Activated CD4-positive, CD25-positive, alpha-beta regulatory T cell (primary cell): ENCODE data around the gene RMND5B.
A peak's percentile ranks its signal among the peaks of the same experiment; 100 is the strongest.
"Not testable (repeated sequence)": the region's sequence is repeated elsewhere in the genome, so short reads cannot be mapped to it uniquely, and the experiment has no call there.

Experiments
- DNase-seq, 4 experiments: peaks; one replicate each; lab custom pipeline; 2025; lab: John Stamatoyannopoulos, UW

The RMND5B gene

DNA sequence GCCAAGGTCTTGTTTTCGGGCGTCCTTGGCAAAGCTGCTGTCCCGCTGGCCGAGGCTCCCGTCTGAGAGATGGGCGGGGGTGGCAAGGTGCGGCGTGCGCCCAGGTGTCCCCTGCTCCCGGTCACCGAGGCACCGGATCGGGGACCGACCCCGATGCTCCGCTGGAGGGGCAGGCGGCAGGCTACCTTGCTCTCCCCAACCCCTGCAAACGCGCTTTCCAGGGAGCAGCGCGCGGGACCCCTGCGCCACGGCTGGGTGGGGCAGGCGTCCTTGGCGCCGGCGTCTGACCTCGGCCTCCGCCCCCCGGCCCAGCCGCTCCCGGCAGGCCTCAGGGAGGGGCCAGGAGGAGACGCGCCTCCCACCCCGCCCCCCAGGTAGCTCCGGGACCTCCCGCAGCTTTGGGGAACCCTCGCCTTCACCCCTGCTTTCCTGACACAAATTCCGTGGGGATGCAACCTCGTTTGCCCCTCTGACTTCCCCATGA is 16.9 kb upstream of the RMND5B start:
- DNase-seq: no peak

DNA sequence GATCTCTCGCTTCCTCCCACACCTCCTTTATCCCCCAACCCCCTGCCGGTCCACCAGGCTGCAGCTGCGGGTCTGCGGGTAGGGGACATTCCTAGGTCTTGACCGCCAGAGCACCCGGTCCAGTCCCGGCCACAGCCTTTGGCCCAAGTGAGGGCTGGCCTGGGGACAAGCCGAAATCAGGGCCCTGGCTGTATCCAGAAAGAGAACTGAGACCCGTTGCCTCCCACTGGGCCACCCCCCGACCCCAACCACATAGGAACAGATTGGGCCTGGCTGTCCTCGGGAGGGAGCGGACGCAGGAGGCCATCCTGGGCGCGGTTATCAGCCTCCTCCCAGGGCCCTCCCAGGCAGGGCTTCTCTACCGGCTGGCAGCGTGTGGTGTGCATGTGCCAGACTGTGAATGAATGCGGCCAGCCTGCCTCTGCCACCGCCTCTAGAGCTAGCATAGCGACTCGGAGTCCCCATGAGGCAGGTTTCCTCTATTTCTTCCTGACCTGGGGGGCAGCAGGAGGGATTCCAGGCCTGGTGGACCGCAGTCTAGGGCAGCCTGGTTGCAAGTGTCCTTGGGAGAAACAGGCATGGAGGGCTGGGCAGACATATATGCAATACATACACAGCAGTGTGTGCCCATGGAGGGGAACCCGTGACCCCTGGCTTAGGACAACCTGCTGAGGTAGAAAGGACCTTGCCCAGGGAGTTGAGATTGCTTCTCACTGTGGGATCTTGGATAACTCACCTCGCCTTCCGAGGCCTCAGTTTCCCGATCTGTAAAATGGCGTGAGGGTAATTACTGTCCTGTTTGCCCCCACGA is 16.3 kb upstream of the RMND5B start:
- DNase-seq: peak in 2 of 4 experiments; percentile 7 to 11

DNA sequence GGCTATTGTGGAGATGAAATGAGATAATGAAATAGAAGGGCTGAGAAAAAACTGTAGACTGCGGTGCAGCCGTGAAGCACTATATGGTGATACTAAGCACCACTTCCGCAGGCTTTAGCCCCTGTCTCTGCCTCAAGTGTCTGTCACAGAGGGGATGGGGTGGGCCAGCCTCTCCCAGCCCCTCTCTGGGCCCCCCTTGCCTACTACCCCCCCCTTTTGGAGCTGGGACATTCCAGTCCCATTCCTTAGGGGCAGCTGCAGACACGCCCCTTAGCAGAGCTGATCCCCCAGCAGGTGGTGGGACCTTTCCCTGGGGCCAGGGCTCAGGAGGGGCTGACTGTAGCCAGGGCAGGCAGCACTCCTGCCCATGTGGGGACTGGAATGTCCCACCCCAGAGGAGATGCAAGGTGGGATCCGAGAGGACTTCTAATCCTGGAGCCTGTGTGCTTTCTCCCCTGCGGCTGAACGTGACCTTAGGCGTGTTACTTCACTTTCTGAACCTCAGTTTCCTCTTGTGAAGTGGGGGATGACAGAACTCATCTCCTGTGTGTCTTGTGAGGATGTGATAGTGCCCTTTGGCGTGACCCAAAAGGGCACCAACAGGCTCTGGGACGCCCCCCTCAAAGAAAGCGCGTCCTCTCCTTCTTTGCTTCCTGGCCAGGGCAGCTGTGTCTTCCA is 15.5 kb upstream of the RMND5B start:
- DNase-seq: no peak

DNA sequence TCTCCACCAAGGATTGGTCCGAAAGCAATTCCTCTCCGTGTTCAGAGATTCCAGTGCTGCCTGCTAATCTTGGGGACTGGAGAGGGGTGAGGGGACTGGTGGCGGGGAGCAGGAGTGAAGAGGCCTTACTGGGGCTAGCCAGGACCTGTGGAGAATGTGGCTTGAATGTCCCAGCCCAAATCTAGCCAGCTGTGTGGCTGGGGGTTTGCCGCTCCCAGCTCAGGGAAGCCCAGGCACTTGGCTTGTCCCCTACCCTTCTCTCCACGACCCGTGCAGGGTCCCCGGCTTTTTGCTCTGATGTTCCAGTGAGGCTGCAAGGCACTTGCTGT is 15.0 kb upstream of the RMND5B start:
- no peak for DNase-seq

DNA sequence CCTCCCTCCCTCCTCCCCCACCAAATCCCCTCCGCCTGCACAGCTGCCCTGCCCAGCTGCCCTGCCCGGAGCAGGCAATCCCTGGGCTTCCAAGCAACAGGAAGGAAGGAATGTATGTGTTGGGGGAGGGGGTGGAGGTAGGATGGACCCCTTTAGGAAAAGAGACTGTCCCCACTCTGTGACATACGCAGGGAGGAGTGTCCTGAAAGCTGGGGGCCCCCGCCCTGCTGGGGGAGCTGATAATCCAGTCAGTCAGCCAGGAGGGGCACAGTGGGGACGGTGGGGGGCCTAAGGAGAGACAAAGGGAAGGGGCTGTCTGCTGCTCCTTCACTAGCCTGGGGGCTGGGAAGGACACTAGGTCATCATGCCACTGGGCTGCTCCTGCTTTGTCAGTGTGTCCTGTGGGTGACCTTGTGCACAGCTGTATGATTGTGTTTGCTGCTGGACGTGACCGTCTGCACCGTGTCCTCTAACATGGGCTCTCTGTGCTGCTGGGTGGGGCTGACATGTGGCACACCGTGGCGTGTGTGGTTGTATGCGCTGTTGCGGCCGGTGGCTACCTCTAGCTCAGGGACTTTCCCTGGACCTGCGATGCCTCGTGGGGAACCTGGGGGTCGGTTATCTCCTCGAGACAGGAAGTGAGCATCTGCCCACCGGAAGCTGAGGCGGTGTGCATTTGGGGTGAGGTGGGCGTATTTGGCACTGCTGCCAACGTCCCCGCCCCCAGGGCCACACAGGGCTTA is 14.5 kb upstream of the RMND5B start:
- peak; percentile 23 to 39 (median 34) for DNase-seq

DNA sequence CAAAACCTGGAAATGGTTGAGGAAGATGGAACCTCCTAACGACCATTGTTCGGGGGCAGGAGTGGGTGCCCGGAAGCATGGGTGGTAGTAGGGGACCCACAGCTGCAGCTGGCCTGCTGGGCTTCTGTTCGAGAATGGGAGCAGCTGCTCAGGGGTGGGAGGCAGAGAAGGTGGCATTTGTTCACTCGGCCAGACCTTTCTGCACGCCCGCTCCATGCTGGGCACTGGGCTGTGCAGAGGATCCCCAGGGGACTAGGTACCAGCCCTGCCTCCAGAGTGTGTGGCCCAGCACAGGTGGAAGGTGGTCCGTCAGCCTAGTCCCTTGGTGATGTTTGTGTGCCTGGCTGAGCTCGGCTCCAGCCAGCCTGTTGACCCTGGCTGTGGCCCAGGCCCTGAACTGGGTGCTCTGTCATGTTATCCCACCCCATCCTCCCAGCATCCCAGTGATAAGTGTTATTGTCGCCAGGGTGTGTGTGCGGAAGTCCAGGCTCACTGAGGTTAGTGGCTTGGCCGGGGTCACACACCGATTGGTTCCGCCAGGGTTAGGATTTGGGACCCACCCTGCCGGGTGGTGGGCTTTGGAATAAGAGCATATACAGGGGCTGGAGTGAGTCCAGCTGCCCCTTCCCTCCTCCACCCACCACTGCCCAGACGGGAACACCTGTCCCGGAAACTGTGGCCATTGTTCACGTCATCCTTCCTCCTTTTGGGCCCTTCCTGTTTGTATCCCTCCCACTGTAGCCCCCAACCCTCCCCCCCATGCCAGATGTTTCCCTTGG is 12.7 kb upstream of the RMND5B start:
- no peak for DNase-seq

DNA sequence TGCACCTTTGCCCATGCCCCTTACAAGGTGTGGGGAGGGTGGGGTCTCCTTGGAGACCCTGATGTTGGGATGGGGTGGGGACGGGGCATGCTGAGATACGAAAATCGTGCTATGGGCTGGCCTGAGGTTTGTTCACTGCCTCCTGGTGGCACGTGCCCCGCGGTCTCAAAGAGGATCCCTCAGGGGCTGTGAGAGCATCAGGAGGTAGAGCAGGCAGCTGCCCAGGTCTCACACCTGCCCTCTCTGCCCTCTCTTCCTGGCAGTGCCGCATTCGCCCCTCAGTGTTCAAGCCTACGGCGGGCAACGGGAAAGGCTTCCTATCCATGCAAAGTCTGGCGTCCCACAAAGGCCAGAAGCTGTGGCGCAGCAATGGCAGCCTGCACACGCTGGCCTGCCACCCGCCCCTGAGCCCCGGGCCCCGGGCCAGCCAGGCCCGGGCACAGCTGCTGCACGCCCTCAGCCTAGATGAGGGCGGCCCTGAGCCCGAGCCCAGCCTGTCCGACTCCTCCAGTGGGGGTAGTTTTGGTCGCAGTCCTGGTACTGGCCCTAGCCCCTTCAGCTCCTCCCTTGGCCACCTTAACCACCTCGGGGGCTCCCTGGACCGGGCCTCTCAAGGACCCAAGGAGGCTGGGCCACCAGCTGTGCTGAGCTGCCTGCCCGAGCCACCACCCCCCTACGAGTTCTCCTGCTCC is 10.8 kb upstream of the RMND5B start:
- no peak for DNase-seq

DNA sequence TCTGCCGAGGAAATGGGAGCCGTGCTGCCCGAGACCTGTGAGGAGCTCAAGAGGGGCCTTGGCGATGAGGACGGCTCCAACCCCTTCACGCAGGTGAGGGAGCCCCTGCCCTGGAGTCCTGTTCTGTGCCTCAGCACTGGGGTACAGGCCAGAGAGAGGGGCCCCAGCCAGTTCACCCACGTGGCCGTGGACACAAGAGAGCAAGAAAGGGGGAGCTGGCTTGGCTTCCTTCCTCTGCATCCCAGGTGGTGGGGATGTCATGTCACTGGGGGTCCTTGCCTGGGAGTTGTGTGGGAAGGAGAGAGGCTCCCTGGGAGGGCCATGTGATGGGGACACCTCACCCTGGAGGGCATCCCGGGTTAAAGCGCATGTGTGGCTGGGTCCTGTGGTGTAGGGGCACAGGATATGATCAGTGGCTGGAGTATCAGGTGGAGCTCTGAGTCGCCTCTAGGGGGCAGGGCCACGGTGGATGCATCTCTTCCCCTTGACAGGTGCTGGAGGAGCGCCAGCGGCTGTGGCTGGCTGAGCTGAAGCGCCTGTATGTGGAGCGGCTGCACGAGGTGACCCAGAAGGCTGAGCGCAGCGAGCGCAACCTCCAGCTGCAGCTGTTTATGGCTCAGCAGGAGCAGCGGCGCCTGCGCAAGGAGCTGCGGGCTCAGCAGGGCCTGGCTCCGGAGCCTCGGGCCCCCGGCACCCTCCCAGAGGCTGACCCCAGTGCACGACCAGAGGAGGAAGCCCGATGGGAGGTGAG is 10.0 kb upstream of the RMND5B start:
- peak; percentile 15 to 73 (median 61) for DNase-seq

DNA sequence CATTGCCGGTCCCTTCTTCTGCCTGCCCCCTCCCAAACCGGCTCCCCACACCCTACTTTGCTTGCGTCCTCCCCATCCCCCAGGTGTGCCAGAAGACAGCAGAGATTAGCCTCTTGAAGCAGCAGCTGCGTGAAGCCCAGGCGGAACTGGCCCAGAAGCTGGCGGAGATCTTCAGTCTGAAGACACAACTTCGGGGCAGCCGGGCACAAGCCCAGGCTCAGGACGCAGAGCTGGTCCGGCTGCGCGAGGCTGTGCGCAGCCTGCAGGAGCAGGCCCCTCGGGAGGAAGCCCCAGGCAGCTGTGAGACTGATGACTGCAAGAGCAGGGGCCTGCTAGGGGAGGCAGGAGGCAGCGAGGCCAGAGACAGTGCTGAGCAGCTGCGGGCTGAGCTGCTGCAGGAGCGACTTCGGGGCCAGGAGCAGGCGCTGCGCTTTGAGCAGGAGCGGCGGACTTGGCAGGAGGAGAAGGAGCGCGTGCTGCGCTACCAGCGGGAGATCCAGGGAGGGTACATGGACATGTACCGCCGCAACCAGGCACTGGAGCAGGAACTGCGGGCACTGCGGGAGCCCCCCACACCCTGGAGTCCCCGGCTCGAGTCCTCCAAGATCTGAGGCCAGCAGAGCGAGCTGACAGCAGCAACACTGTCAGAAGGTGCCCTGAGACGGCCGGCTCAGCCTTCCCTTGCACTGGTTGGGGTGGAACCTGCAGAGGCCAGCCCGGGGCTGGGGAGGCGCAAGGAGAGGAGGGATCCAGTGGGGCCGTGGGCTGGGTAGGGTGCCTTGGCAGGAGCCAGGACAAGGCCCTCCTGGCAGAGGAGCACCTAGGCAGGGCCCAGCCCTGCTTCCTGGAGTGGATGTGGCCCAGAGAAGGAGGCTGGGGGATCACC is 9.2 kb upstream of the RMND5B start:
- no peak for DNase-seq

DNA sequence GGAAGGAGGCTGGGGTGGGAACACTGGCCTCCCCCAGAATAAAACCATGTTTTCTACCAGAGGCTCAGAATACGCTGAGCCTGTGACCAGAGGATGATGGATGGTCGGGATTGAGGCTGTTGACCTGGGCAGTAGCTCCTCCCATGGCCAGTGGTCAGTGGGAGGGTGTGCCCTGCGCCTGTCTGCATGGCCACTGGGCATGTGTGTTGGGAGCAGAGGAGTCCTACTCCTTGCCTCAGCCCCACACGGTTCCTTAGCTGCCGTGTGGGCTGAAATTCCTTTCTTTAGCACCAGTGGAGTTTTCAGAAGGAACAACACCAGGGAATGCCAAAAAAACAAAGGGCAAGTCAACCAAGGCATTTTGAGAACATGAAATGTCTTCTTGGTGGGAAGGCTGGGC is 8.5 kb upstream of the RMND5B start:
- no peak for DNase-seq

DNA sequence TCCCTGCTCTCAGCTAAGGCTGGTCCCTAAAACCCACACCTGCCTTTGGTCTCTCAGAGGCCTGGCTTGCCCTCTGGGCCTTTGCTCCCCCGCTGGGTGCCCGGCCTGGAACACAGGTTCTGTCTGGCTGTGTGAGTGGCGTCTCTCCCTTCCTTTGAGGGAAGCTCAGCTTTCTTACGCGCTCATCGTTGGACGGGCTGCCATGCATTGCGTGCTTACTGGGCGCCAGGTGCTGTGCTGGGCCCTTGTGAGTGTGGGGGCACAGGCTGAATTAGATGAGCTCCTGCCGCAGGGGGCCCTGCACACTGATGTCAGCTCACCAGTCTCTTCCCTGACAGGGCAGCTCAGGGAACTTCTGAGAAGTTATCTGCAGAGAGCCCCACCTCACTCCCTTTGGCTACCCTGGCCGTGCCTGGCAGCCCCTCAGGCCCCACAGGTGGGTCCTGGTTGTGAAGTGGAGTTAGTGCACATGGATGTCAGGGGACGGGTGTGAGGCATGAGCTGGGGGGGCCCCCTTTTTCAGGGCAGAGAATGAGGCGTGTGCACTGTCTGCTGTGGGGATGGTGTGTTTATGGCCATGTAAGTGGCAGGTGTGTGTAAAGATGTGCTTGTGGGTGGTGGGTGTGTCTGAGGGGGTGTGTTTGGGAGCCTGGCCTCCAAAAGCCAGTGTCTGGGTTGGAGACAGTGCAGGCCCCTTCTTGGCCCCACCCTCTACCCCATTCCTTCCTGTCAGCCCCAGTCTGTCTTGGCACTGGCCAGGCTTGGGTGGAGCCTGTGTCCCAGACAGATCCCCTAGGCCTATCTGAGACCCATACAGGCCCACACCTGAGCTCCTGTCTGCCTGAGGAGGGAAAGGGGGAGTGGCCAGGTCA is 7.5 kb upstream of the RMND5B start:
- DNase-seq: no peak

DNA sequence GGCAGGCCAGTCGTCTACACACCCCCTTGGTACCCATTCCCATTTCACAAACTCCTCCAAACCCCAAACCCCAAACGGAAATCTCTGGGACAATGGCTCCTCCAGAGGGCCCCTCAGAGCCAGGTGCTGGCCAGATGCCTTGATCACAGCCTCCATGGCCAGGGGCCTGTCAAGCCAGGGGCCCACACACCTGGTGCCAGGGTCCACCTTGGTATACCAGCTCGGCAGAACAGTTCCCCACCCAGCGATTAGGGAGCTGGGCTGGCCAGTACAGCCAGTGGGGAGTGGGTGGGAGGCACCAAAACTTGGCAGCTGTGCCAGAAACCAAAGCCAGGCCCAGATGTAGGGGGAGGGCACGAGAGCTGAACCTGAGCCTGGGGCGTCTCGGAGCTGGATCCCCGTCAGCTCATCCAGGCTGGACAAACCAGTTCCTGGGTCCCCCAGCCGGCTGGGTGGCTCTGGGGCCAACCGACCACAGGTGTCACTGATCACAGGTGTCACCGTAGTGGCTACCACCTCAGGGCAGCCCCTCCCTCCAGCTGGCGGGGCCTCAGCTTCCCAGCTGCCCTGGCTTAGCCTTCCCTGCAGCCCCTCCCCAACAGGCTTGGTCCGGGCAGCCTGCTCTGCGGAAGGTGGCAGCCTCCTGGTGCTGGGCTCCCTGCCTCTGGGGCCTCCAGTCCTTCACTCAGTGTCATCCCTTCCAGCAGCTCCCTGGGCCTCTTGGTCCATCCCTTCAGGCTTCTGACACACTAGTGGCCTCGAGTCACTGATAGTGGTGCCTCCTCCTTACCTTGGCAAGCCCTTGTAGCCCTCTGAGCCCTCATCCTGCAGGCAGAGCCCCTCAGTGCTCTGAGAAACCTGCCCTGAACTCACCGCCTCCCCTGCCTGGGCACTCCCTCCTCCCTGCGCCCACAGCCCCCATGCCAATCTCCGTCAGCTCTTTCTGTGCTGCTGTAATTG is 6.6 kb upstream of the RMND5B start:
- DNase-seq: no peak

DNA sequence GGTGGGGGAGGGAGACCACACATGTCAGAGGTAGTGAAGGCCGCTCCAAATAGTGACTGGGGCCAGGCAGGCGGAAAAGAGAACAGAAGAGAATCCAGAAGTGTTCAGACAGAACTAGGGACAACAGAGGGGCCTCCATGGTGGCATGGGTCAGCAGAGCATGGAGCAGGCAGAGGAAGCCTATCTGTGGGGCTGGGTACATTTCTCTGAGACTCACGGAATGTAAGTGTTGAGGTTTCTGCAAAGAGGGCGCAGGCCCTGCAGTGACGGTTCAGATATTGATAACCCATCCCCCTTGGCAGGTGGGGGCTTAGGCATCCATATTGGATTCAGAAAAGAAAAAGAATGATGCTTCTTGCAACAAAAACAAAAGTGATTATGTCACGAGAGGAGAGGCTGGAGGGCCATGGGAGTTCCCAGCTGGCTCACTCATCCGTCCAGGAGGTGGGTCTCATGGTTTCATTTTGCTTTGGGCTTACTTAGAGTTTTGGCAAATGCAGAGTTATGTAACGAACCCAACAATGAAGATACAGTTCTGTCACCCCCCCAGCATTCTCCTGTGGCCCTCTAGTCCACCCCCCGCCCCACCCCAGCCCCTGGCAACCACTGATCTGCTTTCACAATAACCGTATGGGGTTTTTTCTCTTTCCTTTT is 5.4 kb upstream of the RMND5B start:
- no peak for DNase-seq

DNA sequence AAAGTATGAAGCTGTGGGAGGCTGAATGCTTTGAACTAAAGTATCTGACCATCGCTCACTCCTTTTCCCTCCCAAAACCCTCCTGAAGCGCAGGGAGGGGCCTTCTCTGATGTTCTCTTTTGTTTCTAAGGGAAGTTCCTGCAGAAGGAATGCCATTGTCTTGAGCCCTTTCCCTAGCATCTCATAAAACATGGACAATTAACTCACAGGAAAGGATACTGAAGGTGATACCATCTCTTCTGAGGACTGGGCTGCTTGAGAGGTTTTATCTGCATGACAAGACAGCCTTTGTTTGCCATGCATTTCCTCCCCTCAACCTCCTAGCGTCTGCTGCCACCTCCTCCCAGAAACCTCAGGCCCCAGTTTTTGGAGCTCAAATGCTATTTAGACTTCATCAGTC is 4.3 kb upstream of the RMND5B start:
- DNase-seq: no peak

DNA sequence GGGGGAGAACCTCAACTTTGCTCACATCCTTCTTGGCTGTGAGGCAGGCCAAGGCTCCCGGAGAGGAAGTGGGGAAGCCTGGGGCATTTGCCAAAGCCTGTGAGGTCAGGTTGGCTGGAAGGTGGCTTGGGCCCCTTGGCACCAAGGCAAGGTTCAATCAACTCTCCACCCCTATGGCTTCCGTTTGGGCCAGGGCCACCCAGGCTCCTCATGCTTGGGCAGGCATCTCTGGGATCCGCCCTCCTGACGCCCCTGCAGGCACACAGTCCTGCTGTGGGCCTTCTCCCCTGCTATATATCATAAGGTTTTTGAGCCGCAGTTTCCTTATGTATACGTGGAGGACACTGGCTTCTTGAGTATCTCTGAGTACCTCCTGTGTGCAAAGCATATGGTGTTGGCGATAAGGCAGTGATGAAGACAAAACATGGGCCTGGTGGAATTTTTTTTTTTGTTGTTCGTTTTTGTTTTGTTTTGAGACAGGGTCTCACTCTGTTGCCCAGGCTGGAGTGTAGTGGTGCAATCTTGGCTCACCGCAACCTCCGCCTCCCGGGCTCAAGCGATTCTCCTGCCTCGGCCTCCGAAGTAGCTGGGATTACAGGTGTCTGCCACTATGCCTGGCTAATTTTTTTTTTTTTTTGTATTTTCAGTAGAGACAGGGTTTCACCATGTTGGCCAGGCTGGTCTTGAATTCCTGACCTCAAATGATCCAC is 3.4 kb upstream of the RMND5B start:
- not testable (repeated sequence) for DNase-seq

DNA sequence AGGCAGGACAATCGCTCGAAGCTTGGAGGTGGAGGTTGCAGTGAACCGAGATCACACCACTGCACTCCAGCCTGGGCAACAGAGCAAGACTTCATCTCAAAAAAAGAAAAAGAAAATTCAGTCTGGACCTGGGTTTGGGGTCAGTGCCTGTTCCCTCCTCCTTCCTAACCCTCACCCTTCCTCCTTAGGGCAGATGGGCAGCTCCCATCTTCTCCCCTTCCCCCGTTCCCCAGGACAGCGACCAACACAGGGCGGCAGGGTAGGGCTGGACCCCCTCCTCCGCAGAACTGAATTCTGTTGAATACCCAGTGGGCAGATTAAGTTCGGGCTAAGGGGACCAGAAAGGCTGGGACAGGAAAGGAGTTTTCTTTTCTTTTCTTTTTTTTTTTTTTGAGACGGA is 1.5 kb upstream of the RMND5B start:
- DNase-seq: no peak
